Suprapubic skin (tissue), 4 donors: ENCODE measurements around the gene DDO.

ENCODE experiments used
- EP300 ChIP-seq: sonication (generic); formaldehyde crosslinking; IDR thresholded peaks from one replicate; pipeline ENCODE4 v1.6.1; 2017; ENCODE audit warnings: antibody characterized with exemption
- POLR2A ChIP-seq, 2 donors: fragments of 450-650 bp; IDR thresholded peaks; one replicate each; pipeline ENCODE4 v1.6.1; 2017; ENCODE audit warnings: antibody characterized with exemption in 2 of 2, mild to moderate bottlenecking in 2 of 2, moderate library complexity in 2 of 2
- POLR2AphosphoS5 ChIP-seq, 3 donors: sonication (generic); formaldehyde crosslinking; IDR thresholded peaks; one replicate each; pipeline ENCODE4 v1.6.1; 2017; ENCODE audit warnings: antibody characterized with exemption in 3 of 3
- TF ChIP-seq, protein P1 (sequence below), 2 donors: fragments of 200-600 bp in 1 of 2; fragments of 450-650 bp in 1 of 2; sonication (generic) in 1 of 2; IDR thresholded peaks; one replicate each; pipeline ENCODE4 v1.5.1; 2016 to 2019; ENCODE audit warnings: antibody characterized with exemption in 2 of 2, mild to moderate bottlenecking in 1 of 2, moderate library complexity in 1 of 2

DNA sequence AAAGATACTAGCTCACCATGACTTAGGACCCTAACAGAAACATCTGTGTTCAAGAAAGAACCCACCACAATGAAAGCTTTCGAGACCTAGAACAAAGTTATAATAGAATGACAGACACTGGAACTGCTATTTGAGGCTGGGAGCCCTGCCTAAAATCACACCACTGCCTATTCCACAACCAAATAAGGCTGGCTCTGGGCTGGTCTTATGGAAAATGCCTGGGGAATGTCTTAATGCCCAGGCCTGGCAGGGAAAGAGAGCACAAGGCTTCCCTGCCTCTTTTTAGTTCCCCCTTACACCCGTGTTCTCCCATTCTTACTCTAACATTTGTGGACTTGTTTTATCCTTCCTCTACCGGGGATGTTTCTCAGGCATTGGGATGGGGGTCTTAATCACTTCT lies 51.6 kb downstream of the DDO start:
- TF ChIP-seq POLR2AphosphoS5 (IDR thresholded peaks at IDR 0.05) (no peak), EP300 (no peak), POLR2A (IDR thresholded peaks at IDR 0.05) (no peak)
- TF ChIP-seq, protein P1, sequence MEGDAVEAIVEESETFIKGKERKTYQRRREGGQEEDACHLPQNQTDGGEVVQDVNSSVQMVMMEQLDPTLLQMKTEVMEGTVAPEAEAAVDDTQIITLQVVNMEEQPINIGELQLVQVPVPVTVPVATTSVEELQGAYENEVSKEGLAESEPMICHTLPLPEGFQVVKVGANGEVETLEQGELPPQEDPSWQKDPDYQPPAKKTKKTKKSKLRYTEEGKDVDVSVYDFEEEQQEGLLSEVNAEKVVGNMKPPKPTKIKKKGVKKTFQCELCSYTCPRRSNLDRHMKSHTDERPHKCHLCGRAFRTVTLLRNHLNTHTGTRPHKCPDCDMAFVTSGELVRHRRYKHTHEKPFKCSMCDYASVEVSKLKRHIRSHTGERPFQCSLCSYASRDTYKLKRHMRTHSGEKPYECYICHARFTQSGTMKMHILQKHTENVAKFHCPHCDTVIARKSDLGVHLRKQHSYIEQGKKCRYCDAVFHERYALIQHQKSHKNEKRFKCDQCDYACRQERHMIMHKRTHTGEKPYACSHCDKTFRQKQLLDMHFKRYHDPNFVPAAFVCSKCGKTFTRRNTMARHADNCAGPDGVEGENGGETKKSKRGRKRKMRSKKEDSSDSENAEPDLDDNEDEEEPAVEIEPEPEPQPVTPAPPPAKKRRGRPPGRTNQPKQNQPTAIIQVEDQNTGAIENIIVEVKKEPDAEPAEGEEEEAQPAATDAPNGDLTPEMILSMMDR (IDR thresholded peaks at IDR 0.05): no peak
